ENCODE measurements around the gene AFMID. TPM values are rescaled to one million over a fixed set of nuclear protein-coding genes. Genes with fewer than 3 reads are reported as not detected.

AFMID gene
- total RNA-seq, 2 donors from 2014 or later, result 18.8 to 44.0 TPM

DNA sequence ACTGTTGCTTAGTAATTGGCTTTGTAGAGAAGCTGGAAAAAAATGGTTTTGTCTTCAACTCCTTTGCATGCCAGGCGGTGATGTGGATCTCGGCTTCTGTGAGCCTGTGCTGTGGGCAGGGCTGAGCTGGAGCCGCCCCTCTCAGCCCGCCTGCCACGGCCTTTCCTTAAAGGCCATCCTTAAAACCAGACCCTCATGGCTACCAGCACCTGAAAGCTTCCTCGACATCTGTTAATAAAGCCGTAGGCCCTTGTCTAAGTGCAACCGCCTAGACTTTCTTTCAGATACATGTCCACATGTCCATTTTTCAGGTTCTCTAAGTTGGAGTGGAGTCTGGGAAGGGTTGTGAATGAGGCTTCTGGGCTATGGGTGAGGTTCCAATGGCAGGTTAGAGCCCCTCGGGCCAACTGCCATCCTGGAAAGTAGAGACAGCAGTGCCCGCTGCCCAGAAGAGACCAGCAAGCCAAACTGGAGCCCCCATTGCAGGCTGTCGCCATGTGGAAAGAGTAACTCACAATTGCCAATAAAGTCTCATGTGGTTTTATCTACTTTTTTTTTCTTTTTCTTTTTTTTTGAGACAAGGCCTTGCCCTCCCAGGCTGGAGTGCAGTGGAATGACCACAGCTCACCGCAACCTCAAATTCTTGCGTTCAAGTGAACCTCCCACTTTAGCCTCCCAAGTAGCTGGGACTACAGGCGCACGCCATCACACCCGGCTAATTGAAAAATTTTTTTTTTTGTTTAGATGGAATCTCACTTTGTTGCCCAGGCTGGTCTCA is 38.1 kb downstream of the AFMID start:
- Histone ChIP-seq H3K36me3 (no peaks in the 10 kb centered on the region), H3K9me3 (no peaks in the 10 kb centered on the region), H3K27ac (no peak overlapping the region), H3K4me3 (no peak overlapping the region), H3K4me1 (ENCODE audit: control insufficient read depth in 1 of 2, low read depth in 2 of 2) (no peaks in the 10 kb centered on the region), H3K27me3 (replicated peaks; ENCODE audit: insufficient read depth) (no peaks in the 10 kb centered on the region)
- TF ChIP-seq, protein P1, sequence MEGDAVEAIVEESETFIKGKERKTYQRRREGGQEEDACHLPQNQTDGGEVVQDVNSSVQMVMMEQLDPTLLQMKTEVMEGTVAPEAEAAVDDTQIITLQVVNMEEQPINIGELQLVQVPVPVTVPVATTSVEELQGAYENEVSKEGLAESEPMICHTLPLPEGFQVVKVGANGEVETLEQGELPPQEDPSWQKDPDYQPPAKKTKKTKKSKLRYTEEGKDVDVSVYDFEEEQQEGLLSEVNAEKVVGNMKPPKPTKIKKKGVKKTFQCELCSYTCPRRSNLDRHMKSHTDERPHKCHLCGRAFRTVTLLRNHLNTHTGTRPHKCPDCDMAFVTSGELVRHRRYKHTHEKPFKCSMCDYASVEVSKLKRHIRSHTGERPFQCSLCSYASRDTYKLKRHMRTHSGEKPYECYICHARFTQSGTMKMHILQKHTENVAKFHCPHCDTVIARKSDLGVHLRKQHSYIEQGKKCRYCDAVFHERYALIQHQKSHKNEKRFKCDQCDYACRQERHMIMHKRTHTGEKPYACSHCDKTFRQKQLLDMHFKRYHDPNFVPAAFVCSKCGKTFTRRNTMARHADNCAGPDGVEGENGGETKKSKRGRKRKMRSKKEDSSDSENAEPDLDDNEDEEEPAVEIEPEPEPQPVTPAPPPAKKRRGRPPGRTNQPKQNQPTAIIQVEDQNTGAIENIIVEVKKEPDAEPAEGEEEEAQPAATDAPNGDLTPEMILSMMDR (IDR thresholded peaks at IDR 0.05), result no peak
- ATAC-seq (ENCODE audit: insufficient number of reproducible peaks, low FRiP score, low read depth) (no peak), DNase-seq (ENCODE audit: low spot score) (no peak)

DNA sequence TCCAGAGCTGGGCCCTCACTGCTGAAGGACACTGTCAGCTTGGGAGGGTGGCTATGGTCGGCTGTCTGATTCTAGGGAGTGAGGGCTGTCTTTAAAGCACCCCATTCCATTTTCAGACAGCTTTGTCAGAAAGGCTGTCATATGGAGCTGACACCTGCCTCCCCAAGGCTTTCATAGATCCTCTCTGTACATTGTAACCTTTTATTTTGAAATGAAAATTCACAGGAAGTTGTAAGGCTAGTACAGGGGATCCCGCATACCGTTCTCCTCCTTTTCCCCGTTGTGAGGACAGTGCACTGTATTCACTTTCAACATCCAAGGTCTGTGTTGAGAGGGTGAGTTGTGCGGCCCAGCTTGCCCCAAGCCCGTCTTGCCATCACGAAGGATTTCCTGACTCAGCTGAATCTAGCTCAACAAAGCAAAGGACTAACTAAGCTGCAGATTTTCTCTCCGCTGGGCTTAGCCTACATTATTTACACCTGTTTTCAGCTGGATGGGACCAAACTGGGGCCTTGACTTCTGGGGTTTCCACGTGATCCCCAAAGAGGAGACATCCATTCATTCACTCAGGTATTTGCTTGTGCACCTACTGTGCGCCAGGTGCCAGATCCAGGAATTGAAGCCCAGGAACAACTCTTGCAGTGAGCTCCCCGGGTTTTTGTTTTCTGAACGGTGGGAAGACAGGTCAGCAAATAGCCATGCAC is 39.0 kb downstream of the AFMID start:
- no peaks in the 10 kb centered on the region for H3K9me3 ChIP-seq
- no peak overlapping the region for H3K4me3 ChIP-seq
- H3K4me1 ChIP-seq (ENCODE audit: control insufficient read depth in 1 of 2, low read depth in 2 of 2), result no peaks in the 10 kb centered on the region
- no peak for DNase-seq (ENCODE audit: low spot score)
- H3K36me3 ChIP-seq, result no peaks in the 10 kb centered on the region
- H3K27ac ChIP-seq, result no peak overlapping the region
- TF ChIP-seq, protein P1 (IDR thresholded peaks at IDR 0.05), result no peak
- no peak for ATAC-seq (ENCODE audit: insufficient number of reproducible peaks, low FRiP score, low read depth)
- H3K27me3 ChIP-seq (replicated peaks; ENCODE audit: insufficient read depth), result peaks cover 2% of the 10 kb centered on the region

DNA sequence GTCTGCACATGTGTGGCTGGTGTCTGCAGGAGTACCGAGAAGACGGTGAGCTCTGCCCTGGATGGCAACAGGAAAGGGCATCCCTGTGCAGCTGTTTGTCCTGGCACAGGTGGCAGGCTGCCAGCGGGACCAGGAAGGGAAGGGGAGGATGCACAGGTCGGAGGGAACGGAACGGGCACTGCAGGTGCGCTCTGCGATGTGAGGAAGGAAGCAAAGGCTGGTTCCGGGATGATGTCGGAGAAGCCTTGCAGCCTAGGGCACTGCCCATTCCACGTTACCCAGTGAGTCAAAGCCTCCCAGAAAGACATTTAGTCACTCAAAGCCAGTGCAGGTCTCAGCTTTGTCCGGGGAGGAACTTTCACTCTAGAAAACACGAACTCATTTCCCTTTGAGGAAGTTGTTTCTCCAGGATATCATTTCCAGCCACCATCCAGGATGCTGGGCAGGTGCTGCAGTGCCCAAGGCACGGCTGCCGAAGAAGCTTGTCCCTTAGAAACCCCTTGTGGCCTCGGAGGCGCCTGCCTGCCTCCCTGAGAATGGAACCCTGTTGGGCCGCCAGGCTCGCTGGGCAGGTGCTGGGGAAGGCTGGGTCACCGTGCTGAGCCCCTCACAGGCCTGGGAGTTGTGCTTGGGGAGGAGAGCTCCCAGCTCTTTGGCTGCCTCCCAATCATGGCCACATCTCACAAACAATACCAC is 39.7 kb downstream of the AFMID start:
- ATAC-seq (ENCODE audit: insufficient number of reproducible peaks, low FRiP score, low read depth) (no peak), DNase-seq (ENCODE audit: low spot score) (no peak)
- Histone ChIP-seq H3K4me1 (ENCODE audit: control insufficient read depth in 1 of 2, low read depth in 2 of 2) (no peaks in the 10 kb centered on the region), H3K27me3 (replicated peaks; ENCODE audit: insufficient read depth) (peaks cover 3% of the 10 kb centered on the region), H3K4me3 (no peak overlapping the region), H3K27ac (no peak overlapping the region), H3K36me3 (no peaks in the 10 kb centered on the region), H3K9me3 (no peaks in the 10 kb centered on the region)
- TF ChIP-seq, protein P1 (IDR thresholded peaks at IDR 0.05), result no peak

DNA sequence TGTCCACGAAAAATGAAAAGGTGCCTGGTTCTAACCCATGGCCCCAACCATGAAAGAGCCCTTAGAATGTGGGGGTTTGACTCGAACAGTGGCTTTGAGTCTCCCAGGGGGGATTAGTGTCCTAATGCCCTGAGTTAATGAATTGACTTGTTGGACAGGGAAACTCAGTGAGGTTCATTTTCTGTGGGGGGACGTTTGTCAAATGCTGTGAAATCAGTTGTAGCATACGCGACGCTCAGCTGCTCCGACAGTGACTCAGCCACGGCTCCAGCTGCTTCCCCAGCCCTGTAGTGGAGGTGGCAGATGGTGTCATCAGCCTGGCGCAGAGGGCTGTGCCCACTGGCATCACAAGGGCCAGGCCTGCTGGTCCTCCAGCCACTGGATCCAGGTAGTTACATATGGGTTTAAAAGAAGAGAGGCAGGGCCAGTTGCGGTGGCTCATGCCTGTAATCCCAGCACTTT is 40.3 kb downstream of the AFMID start:
- no peaks in the 10 kb centered on the region for H3K9me3 ChIP-seq
- H3K4me3 ChIP-seq, result no peak overlapping the region
- TF ChIP-seq, protein P1 (IDR thresholded peaks at IDR 0.05), result no peak
- no peaks in the 10 kb centered on the region for H3K36me3 ChIP-seq
- peaks cover 3% of the 10 kb centered on the region for H3K27me3 ChIP-seq (replicated peaks; ENCODE audit: insufficient read depth)
- no peaks in the 10 kb centered on the region for H3K4me1 ChIP-seq (ENCODE audit: control insufficient read depth in 1 of 2, low read depth in 2 of 2)
- no peak overlapping the region for H3K27ac ChIP-seq
- DNase-seq (ENCODE audit: low spot score) (no peak), ATAC-seq (ENCODE audit: insufficient number of reproducible peaks, low FRiP score, low read depth) (no peak)

DNA sequence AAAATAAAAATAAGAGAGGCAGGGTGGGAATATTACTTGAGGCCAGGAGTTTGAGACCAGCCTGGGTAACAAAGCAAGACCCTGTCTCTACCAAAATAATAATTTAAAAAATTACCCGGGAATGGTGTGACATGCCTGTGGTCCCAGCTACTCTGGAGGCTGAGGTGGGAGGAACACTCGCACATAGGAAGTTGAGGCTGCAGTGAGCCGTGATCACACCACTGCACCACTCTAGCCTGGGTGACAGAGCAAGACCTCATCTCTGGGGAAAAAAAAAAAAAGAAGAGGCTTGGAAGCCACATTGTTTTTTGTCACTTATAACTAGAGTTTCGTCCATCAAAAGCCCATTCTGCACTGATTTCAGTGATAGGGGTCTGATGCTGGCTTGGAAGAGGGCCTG is 41.0 kb downstream of the AFMID start:
- Histone ChIP-seq H3K4me3 (no peak overlapping the region), H3K9me3 (no peaks in the 10 kb centered on the region), H3K4me1 (ENCODE audit: control insufficient read depth in 1 of 2, low read depth in 2 of 2) (no peaks in the 10 kb centered on the region), H3K27ac (no peak overlapping the region), H3K27me3 (replicated peaks; ENCODE audit: insufficient read depth) (peaks cover 3% of the 10 kb centered on the region), H3K36me3 (no peaks in the 10 kb centered on the region)
- DNase-seq (ENCODE audit: low spot score) (no peak), ATAC-seq (ENCODE audit: insufficient number of reproducible peaks, low FRiP score, low read depth) (no peak)
- TF ChIP-seq, protein P1 (IDR thresholded peaks at IDR 0.05), result no peak
